GM10266 (cell line): ENCODE measurements around the gene CNOT10.
"Not testable (repeated sequence)": the region's sequence is repeated elsewhere in the genome, so short reads cannot be mapped to it uniquely, and the experiment has no call there.

Source experiments
- DNase-seq: peaks from one replicate; pipeline ENCODE4 v3.0.0; 2012; ENCODE audit errors: extremely low spot score
- TF ChIP-seq, protein P1 (sequence below): IDR thresholded peaks from 2 replicates; pipeline ENCODE4 v1.5.1; 2012; ENCODE audit warnings: mild to moderate bottlenecking, low read depth; ENCODE audit not compliant: control insufficient read depth, insufficient read depth; ENCODE audit errors: missing control alignments

The CNOT10 gene, protein sequence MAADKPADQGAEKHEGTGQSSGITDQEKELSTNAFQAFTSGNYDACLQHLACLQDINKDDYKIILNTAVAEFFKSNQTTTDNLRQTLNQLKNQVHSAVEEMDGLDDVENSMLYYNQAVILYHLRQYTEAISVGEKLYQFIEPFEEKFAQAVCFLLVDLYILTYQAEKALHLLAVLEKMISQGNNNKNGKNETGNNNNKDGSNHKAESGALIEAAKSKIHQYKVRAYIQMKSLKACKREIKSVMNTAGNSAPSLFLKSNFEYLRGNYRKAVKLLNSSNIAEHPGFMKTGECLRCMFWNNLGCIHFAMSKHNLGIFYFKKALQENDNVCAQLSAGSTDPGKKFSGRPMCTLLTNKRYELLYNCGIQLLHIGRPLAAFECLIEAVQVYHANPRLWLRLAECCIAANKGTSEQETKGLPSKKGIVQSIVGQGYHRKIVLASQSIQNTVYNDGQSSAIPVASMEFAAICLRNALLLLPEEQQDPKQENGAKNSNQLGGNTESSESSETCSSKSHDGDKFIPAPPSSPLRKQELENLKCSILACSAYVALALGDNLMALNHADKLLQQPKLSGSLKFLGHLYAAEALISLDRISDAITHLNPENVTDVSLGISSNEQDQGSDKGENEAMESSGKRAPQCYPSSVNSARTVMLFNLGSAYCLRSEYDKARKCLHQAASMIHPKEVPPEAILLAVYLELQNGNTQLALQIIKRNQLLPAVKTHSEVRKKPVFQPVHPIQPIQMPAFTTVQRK

DNA sequence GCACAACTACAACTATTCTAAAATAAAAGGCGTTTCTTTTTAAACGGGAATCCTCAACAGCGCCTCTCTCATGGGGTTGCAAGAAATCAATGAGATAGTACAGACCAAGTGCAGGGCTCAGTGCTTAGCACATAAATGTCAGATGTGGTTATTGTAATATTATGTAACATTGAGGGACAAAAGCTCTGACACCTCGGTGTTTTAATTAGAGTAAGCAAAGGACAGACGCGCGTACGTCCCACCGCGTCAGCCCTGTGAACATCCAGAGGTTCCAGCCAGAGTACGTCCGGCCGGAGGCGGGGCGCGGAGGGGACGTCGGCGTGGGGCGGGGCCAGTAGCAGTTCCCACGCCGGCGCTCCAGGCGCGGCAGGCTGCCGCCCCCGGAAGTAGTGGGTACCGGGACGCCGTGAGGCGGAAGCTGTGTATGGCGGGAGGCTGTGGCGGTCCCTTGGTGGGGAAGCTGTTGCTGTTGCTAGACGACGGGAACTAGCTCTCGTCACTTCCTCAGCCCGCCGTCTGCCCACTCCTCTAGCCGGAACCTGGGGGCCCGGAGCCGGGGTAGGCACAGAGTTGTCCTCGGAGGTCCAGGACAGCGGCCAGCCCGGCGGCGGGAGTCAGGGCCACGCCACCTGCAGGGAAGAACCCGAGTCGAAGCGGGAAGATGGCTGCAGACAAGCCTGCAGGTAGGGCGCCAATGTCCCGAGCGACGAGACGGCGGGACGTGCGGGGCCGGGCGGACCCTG, at the start of gene CNOT10:
Gene CNOT10, plus strand, starts transcription at position 389 of the 743 bp plus-strand sequence. Its CDS starts 273 bp downstream, at position 662.
- TF ChIP-seq, protein P1, sequence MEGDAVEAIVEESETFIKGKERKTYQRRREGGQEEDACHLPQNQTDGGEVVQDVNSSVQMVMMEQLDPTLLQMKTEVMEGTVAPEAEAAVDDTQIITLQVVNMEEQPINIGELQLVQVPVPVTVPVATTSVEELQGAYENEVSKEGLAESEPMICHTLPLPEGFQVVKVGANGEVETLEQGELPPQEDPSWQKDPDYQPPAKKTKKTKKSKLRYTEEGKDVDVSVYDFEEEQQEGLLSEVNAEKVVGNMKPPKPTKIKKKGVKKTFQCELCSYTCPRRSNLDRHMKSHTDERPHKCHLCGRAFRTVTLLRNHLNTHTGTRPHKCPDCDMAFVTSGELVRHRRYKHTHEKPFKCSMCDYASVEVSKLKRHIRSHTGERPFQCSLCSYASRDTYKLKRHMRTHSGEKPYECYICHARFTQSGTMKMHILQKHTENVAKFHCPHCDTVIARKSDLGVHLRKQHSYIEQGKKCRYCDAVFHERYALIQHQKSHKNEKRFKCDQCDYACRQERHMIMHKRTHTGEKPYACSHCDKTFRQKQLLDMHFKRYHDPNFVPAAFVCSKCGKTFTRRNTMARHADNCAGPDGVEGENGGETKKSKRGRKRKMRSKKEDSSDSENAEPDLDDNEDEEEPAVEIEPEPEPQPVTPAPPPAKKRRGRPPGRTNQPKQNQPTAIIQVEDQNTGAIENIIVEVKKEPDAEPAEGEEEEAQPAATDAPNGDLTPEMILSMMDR = peak; percentile 3
- DNase-seq = peak; percentile 90

DNA sequence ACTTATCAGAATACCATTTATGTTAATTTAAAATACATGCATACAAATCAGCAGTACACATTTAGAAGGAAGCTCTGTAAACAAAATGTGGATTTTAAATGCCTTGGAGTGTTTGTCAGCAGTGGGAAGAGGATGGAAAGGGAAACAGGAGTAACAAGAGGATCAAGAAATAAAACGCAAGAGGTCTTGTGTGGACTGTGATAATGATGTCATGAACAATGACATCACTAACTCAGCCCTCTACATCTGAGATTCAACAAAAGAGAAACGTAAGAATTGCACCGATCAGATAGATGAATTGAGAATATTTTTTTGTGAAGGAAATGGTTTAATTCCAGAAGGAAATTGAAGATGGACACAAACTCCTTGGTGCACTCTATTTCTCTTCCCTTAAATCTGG, 44.0 kb upstream of the CNOT10 start:
- TF ChIP-seq, protein P1 = no peak
- no peak for DNase-seq

DNA sequence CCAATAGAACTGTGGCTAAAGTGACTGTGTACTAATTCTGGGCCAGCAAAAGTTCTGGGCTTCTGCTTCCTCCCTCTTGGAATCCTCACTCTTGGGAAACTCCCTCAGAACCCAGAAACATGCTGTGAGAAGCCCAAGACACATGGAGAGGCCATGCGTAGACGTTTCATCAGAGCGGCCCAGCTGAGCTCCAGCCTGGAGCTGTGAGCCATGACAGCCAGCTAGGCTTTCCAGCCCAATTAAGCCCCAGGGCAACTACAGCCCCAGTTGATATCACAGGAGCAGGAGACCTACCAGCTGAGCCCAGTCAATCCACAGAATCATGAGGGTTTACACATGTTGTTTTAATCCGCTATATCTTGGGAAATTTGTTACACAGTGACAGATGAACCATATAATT, 43.6 kb upstream of the CNOT10 start:
- TF ChIP-seq, protein P1 = no peak
- no peak for DNase-seq

DNA sequence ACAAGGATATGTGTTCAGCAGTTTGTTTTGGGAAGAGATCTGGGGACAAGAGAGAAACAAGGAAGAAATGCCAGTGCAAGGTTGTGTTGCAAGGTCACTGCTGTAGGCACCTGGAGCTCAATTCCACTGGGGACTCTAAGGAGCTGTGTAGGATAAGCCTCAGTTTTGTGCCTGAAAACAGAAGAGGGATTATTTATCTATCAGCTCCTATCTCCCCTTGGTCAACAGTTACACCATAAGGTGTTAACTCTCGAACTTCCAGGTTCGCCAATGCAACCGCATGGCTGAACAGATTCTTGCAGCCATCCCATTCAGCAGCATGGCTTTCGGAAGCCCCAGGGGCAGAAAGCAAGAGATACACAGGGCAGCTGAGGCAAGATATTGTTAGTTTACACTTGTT, 41.6 kb upstream of the CNOT10 start:
- no peak for DNase-seq
- TF ChIP-seq, protein P1 = no peak

DNA sequence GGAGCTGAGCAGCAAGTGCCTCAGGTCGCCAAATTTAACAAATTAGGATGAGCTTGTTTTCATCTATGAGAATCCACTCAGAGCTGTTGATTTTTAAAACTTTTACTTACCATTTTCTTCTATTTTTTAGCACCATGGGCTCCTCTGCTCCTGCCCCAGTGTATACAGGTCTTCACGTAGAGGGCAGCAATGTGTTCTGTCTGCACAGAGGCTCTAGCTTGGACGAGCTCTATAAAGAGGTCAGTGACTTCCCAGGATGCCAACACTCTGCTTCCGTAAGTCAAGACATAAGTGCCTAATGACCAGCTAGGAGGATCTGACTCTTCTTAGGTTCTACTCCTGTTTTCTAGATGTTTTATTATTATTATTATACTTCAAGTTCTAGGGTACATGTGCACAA, 41.2 kb upstream of the CNOT10 start:
- TF ChIP-seq, protein P1 = no peak
- no peak for DNase-seq

DNA sequence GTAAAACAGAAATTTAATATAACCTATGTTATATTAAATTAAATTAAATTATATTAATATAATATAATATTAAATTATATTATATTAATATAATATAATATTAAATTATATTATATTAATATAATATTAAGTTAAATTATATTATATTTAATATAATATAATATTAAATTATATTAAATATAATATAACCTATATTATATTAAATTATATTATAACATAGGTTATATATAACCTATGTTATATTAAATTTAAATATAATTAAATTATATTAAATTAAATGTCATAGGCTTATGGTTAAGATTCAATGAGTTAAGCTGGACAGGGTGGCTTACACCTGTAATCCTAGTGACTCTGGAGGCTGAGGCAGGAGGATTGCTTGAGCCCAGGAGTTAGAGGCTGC, 40.6 kb upstream of the CNOT10 start:
- TF ChIP-seq, protein P1 = no peak
- no peak for DNase-seq

DNA sequence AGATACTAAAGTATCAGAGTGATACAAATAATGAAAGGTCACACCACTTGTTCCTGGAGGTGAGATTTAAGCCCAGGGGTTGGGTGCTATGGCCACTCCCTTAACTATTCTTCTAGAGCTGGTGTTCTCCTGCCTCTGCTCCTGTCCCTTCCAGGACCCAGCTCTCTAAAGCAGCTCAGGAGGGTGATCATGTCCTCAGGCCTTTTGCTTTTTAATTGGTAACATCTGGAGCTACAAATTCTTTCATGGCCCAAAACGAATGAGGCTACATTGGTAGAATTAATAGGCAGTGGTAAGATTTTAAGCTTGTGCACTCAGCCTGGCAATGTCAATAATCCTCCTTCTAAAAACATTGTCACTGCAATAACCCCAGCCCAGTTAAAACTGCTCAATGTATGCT, 38.2 kb upstream of the CNOT10 start:
- DNase-seq = no peak

DNA sequence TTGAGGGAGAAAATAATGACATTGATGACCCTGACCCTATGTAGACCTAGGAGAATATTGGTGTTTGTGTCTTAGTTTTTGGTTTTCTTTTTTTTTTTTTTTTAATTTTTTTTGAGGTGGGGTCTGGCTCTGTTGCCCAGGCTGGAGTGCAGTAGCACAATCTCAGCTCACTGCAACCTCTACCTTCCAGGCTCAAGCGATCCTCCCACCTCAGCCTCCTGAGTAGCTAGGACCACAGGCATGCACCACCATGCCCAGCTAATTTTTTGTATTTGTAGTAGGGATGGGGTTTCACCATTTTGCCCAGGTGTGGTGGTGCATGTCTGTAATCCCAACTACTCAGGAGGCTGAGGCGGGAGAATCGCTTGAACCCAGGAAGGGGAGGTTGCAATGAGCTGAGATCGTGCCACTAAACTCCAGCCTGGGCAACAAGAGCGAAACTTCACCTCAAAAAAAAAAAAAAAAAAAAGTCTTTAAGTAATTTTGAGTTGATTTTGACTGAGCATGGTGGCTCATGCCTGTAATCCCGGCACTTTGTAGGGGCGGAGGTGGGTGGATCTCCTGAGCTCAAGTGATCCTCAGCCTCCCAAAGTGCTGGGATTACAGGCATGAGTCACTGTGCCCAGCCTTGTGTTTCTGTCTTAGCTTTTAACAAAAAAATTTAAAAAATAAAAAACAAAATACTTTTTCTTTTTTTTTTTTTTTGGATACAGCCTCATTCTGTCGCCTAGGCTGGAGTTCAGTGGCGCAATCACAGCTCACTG, 32.5 kb upstream of the CNOT10 start:
- DNase-seq = not testable (repeated sequence)

More for the DNA sequence above, 38.2 kb upstream of the CNOT10 start:
- TF ChIP-seq, protein P1 = no peak
